ENCODE measurements around the gene PLCXD3. TPM values are rescaled to one million over a fixed set of nuclear protein-coding genes. Genes with fewer than 3 reads are reported as not detected.

Gene PLCXD3
- 0.33 and 0.76 TPM in 2 replicates for total RNA-seq

GRCh38 chr5:41510176-41510831, at the start of gene PLCXD3:
TSS of gene PLCXD3 (minus strand) at chr5:41510601. CDS start at chr5:41510526, 75 bp downstream.

Measured in vein endothelial cell (primary cell).